ENCODE data around the gene HS3ST5. TPM values are rescaled to one million over a fixed set of nuclear protein-coding genes. Genes with fewer than 3 reads are reported as not detected.

HS3ST5 gene
- total RNA-seq, 1 experiment from 2014 or later, result not detected

- no peaks in the 10 kb centered on the region for H4K20me1 ChIP-seq (ENCODE audit: insufficient read depth)
- ATAC-seq, result no peak
- POLR2A ChIA-PET, result interaction anchor here (1.2 kb wide), 1 partner anchor 9 kb away, joined by 3 read pairs; no protein-coding TSS in a partner anchor
Measured at GRCh38 chr6:114382406-114382805, 39.6 kb upstream of the HS3ST5 start.

More at GRCh38 chr6:114382406-114382805, 39.6 kb upstream of the HS3ST5 start:
- Histone ChIP-seq H2AFZ (ENCODE audit: low read depth, low read length, poor library complexity, severe bottlenecking) (no peak overlapping the region), H3K79me2 (ENCODE audit: insufficient read depth, low read length) (no peaks in the 10 kb centered on the region), H3K36me3 (ENCODE audit: control insufficient read depth in 1 of 2, insufficient read depth in 2 of 2, low read length in 2 of 2) (no peaks in the 10 kb centered on the region), H3K9ac (ENCODE audit: low read length) (no peak overlapping the region), H3K4me2 (ENCODE audit: low read length) (no peak overlapping the region), H3K27ac (ENCODE audit: low read depth, low read length) (no peak overlapping the region), H3K27me3 (ENCODE audit: insufficient read depth, low read length) (no peaks in the 10 kb centered on the region; the same call in 1 of the 2 replicates), H3K4me3 (replicated peaks in 1 of 2; ENCODE audit: low read depth in 1 of 2, low read length in 2 of 2) (no peak overlapping the region), H3K4me1 (ENCODE audit: control insufficient read depth in 1 of 2, insufficient read depth in 2 of 2, low read length in 2 of 2) (no peaks in the 10 kb centered on the region), H3K9me3 (ENCODE audit: control insufficient read depth in 1 of 2, insufficient read depth in 1 of 2, low read depth in 1 of 2, low read length in 2 of 2) (no peaks in the 10 kb centered on the region), H3K9me2 (ENCODE audit: insufficient read depth) (no peaks in the 10 kb centered on the region)
- ChIA-PET CTCF (no interaction called here), RAD21 (ENCODE audit: low non-redundant PET in 1 of 2, low total read pairs in 2 of 2, uncharacterized antibody in 2 of 2, unreplicated experiment in 2 of 2) (no interaction called here)
- intact Hi-C loops (cut with micrococcal nuclease), result no loop called here
- no TSS peak for BruUV-seq (replicated peaks)
- no peak for DNase-seq (ENCODE audit: low read depth, low spot score)
- no peak for TF ChIP-seq ZBTB33 (IDR thresholded peaks at IDR 0.05; ENCODE audit: extremely low read depth, insufficient replicate concordance, low read length)
- no peak for TF ChIP-seq JUND (IDR thresholded peaks at IDR 0.05)
- no peak for TF ChIP-seq MAX (IDR thresholded peaks at IDR 0.05)
- no peak for TF ChIP-seq POLR2A (IDR thresholded peaks at IDR 0.05; ENCODE audit: borderline replicate concordance, extremely low read depth, insufficient read depth, insufficient read length)
- no peak for TF ChIP-seq ZFX (IDR thresholded peaks at IDR 0.05)
- no peak for TF ChIP-seq SRF (IDR thresholded peaks at IDR 0.05; ENCODE audit: low read depth)
- no peak for TF ChIP-seq CTCF (IDR thresholded peaks at IDR 0.05 in 2 of 3, conservative IDR thresholded peaks at IDR 0.05 in 1 of 3; ENCODE audit: borderline replicate concordance in 1 of 3, insufficient read depth in 1 of 3, low read depth in 2 of 3, low read length in 2 of 3)
- no peak for TF ChIP-seq EGR1 (IDR thresholded peaks at IDR 0.05; ENCODE audit: low read depth)
- no peak for TF ChIP-seq ATF3 (IDR thresholded peaks at IDR 0.05)
- no peak for TF ChIP-seq ELF1 (IDR thresholded peaks at IDR 0.05; ENCODE audit: borderline replicate concordance, low read depth)
- no peak for TF ChIP-seq CEBPB (IDR thresholded peaks at IDR 0.05; ENCODE audit: low read depth)
- no peak for TF ChIP-seq YY1 (IDR thresholded peaks at IDR 0.05; ENCODE audit: extremely low read depth, insufficient replicate concordance, low read depth, low read length)
- no peak for TF ChIP-seq EZH2 (IDR thresholded peaks at IDR 0.05)
- no peak for TF ChIP-seq CBX3 (IDR thresholded peaks at IDR 0.05; ENCODE audit: low read depth)
- TF ChIP-seq RAD21 (IDR thresholded peaks at IDR 0.05; ENCODE audit: low read depth), result no peak
- TF ChIP-seq POLR2AphosphoS5 (IDR thresholded peaks at IDR 0.05; ENCODE audit: low read depth, low read length), result no peak
- no peak for TF ChIP-seq ZNF274 (IDR thresholded peaks at IDR 0.05; ENCODE audit: low read depth, low read length)
- TF ChIP-seq EZH2phosphoT487 (IDR thresholded peaks at IDR 0.05; ENCODE audit: borderline replicate concordance), result no peak
- no peak for TF ChIP-seq SP1 (IDR thresholded peaks at IDR 0.05; ENCODE audit: low read depth)

All from HCT116 (cell line).